OCI-M1 (cell line): ENCODE measurements around the gene CDH4.
"Not testable (repeated sequence)": the region's sequence is repeated elsewhere in the genome, so short reads cannot be mapped to it uniquely, and the experiment has no call there.

Source experiments
- DNase-seq: peaks from one replicate; lab custom pipeline; 2025; lab: John Stamatoyannopoulos, UW

CDH4 gene

GRCh38 chr20:61979701-61980635 is 727.9 kb downstream of the CDH4 start:
- no peak for DNase-seq

- peak; percentile 11 for DNase-seq
Measured at GRCh38 chr20:61980647-61981583, 728.9 kb downstream of the CDH4 start.

- DNase-seq: not testable (repeated sequence)
Measured at GRCh38 chr20:61981691-61982090, 729.6 kb downstream of the CDH4 start.

GRCh38 chr20:61982191-61982950 is 730.3 kb downstream of the CDH4 start:
- DNase-seq: no peak

- no peak for DNase-seq
Measured at GRCh38 chr20:61982951-61983315, 730.9 kb downstream of the CDH4 start.

- DNase-seq: no peak
Measured at GRCh38 chr20:61983965-61984364, 731.9 kb downstream of the CDH4 start.

- DNase-seq: not testable (repeated sequence)
Measured at GRCh38 chr20:61984431-61984830, 732.4 kb downstream of the CDH4 start.

- no peak for DNase-seq
Measured at GRCh38 chr20:61985096-61985495, 733.0 kb downstream of the CDH4 start.

GRCh38 chr20:61986762-61987321 is 734.8 kb downstream of the CDH4 start:
- no peak for DNase-seq

- DNase-seq: no peak
Measured at GRCh38 chr20:61988665-61989064, 736.6 kb downstream of the CDH4 start.

- no peak for DNase-seq
Measured at GRCh38 chr20:61989741-61990140, 737.7 kb downstream of the CDH4 start.
